ENCODE data around the gene RAET1G.

Gene RAET1G

GRCh38 chr6:149888093-149888492 lies 34.8 kb downstream of the RAET1G start:
- TF ChIP-seq CTCF (conservative IDR thresholded peaks at IDR 0.05; ENCODE audit: low read depth, low read length) = no peak
- peak; percentile 27 for DNase-seq (ENCODE audit: low read depth)
- no peak overlapping the region for H3K4me3 ChIP-seq (ENCODE audit: low read depth, low read length)

- TF ChIP-seq CTCF (conservative IDR thresholded peaks at IDR 0.05; ENCODE audit: low read depth, low read length) = no peak
- DNase-seq (ENCODE audit: low read depth) = peak; percentile 33
- no peak overlapping the region for H3K4me3 ChIP-seq (ENCODE audit: low read depth, low read length)
These were observed 35.6 kb downstream of the RAET1G start for GRCh38 chr6:149887343-149887742.

GRCh38 chr6:149885888-149886287 lies 37.0 kb downstream of the RAET1G start:
- H3K4me3 ChIP-seq (ENCODE audit: low read depth, low read length) = no peak overlapping the region
- no peak for DNase-seq (ENCODE audit: low read depth)
- TF ChIP-seq CTCF (conservative IDR thresholded peaks at IDR 0.05; ENCODE audit: low read depth, low read length) = no peak

- H3K4me3 ChIP-seq (ENCODE audit: low read depth, low read length) = no peak overlapping the region
- no peak for TF ChIP-seq CTCF (conservative IDR thresholded peaks at IDR 0.05; ENCODE audit: low read depth, low read length)
- no peak for DNase-seq (ENCODE audit: low read depth)
These were observed 38.3 kb downstream of the RAET1G start for GRCh38 chr6:149884617-149885016.

- peak; percentile 65 for DNase-seq (ENCODE audit: low read depth)
- H3K4me3 ChIP-seq (ENCODE audit: low read depth, low read length) = no peak overlapping the region
- no peak for TF ChIP-seq CTCF (conservative IDR thresholded peaks at IDR 0.05; ENCODE audit: low read depth, low read length)
These were observed 38.7 kb downstream of the RAET1G start for GRCh38 chr6:149884215-149884614.

GRCh38 chr6:149881860-149882259 lies 41.1 kb downstream of the RAET1G start:
- no peak for TF ChIP-seq CTCF (conservative IDR thresholded peaks at IDR 0.05; ENCODE audit: low read depth, low read length)
- no peak for DNase-seq (ENCODE audit: low read depth)
- H3K4me3 ChIP-seq (ENCODE audit: low read depth, low read length) = no peak overlapping the region

GRCh38 chr6:149881066-149881766 lies 41.7 kb downstream of the RAET1G start:
- no peak overlapping the region for H3K4me3 ChIP-seq (ENCODE audit: low read depth, low read length)
- TF ChIP-seq CTCF (conservative IDR thresholded peaks at IDR 0.05; ENCODE audit: low read depth, low read length) = no peak
- DNase-seq (ENCODE audit: low read depth) = no peak
